Adrenal gland (tissue), 12 donors: ENCODE results near the gene FAM210A. TPM values are rescaled to one million over a fixed set of nuclear protein-coding genes. Genes with fewer than 3 reads are reported as not detected.
"Not testable (repeated sequence)": the region's sequence is repeated elsewhere in the genome, so short reads cannot be mapped to it uniquely, and the experiment has no call there.

Source experiments
- DNase-seq, 7 donors: peaks; one replicate each; pipeline ENCODE4 v3.0.0-alpha.2; 2019 to 2020
- H3K27ac ChIP-seq, 5 donors: fragments of 200-600 bp; sonication (generic) in 4 of 5; 1 replicate in 3 of 5; 2 replicates in 2 of 5; pipeline versions ENCODE4 v1.5.1 to v1.8.0; 2016 to 2020; ENCODE audit warnings: mild to moderate bottlenecking in 1 of 5
- H3K27me3 ChIP-seq: fragments of 200-600 bp; 2 replicates; pipeline ENCODE4 v1.8.0; 2021
- H3K36me3 ChIP-seq, 2 donors: fragments of 200-600 bp; replicated peaks in 1 of 2; 1 replicate in 1 of 2; 2 replicates in 1 of 2; pipeline versions ENCODE4 v1.5.1 to v1.8.0; 2018 to 2022
- H3K4me1 ChIP-seq, 2 donors: fragments of 200-600 bp; replicated peaks in 1 of 2; 1 replicate in 1 of 2; 2 replicates in 1 of 2; pipeline versions ENCODE4 v1.5.1 to v1.8.0; 2018 to 2021
- H3K4me3 ChIP-seq, 4 donors: fragments of 200-600 bp; sonication (generic) in 3 of 4; one replicate each; pipeline ENCODE4 v1.5.1; 2016 to 2018
- H3K9me3 ChIP-seq, 3 donors: fragments of 200-600 bp; sonication (generic) in 1 of 3; replicated peaks in 1 of 3; 1 replicate in 2 of 3; 2 replicates in 1 of 3; pipeline versions ENCODE4 v1.5.1 to v1.8.0; 2016 to 2021
- CTCF ChIP-seq, 6 experiments: fragments of 450-650 bp in 4 of 6; fragments of 200-600 bp in 2 of 6; sonication (generic) in 1 of 6; IDR thresholded peaks; 1 replicate in 5 of 6; 2 replicates in 1 of 6; pipeline versions ENCODE4 v1.5.1 to v1.8.0; 2016 to 2021; ENCODE audit warnings: antibody characterized with exemption in 6 of 6, mild to moderate bottlenecking in 2 of 6, moderate library complexity in 1 of 6
- POLR2A ChIP-seq, 2 donors: fragments of 450-650 bp; IDR thresholded peaks; one replicate each; pipeline ENCODE4 v1.6.1; 2017; ENCODE audit warnings: antibody characterized with exemption in 2 of 2, mild to moderate bottlenecking in 2 of 2, moderate library complexity in 1 of 2
- WGBS, 4 donors: extraction: QIAGEN DNeasy Blood & Tissue Kit in 2 of 4; methylation state at CpG; one replicate each; pipeline versions ENCODE4 v1.1.5 to v1.1.7; 2013 to 2017; 5-methylcytosine and 5-hydroxymethylcytosine counted together
- intact Hi-C, 2 donors: fragments of 100-400 bp; cut with DNase I; formaldehyde crosslinking; loops; one replicate each; pipeline versions ENCODE4 v1.14.1 to v1.15.0; 2022 to 2023
- polyA plus RNA-seq, 3 donors: library from polyadenylated mRNA; stranded (reverse); fragments of 200-250 nt in 2 of 3; fragments of 350-450 nt in 1 of 3; fragmentation: Illumina TruSeq in 1 of 3; extraction: RNeasy Lipid Tissue Mini Kit (QIAGEN cat#74804) in 1 of 3; gene quantifications; one replicate each; pipeline ENCODE4 v1.2.3, GENCODE V29; 2013 to 2014
- total RNA-seq, 9 donors: library from RNA; depleted of rRNA in 4 of 9; stranded (reverse); fragments of >200 nt in 4 of 9; fragments of 120-200 nt in 1 of 9; fragmentation: NEBNext Ultra II Directional in 1 of 9; extraction: Animal tissue kit (Norgen Biotek cat#: 25700) in 1 of 9; gene quantifications; one replicate each; pipeline versions ENCODE4 v1.1.0 to v1.2.4, GENCODE V29; 2013 to 2023
- donor health status: healthy with polysubstance abuse.
- donor health status: Bipolar disorder and iron deficiency.
- donor health status: DM: yes; HTN: yes; CAD: no.
- donor health status: DM: no; HTN: no; CAD: no.
- donor health status: DM: no; HTN: no; CAD: no.
- donor health status: DM: yes; HTN: yes; CAD: no.

Gene FAM210A
- total and polyA plus RNA-seq, 12 donors, result 3.4 to 29.5 (median 10.8) TPM

- 87 to 91% (median 90%) methylated on average over 19 to 21 of the region's 21 CpGs for WGBS, 4 donors
Observed at GRCh38 chr18:13688191-13689136, 37.9 kb downstream of the FAM210A start.

DNA sequence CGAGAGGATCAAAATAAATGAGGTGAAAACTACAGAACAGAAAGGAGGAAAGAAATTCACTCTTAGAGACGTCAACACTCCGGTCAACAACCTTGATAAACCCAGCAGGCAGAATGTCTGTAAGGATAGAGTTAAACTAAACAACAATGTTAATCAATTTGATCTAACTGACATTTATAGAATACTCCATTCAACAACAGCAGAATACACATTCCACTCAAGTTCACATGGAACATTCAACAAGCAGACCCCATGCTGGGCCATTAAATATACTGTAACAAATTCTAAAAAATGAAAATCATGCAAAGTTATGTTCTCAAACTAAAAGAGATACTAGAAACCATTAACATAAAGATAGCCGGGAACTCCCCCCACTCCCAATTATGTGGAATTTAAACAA, 41.8 kb downstream of the FAM210A start:
- H3K27me3 ChIP-seq, result no peaks in the 10 kb centered on the region
- TF ChIP-seq POLR2A (IDR thresholded peaks at IDR 0.05) (no peak), CTCF (IDR thresholded peaks at IDR 0.05) (no peak)
- 94 to 96% (median 95%) methylated on average over 4 of the region's 4 CpGs for WGBS, 4 donors
- no peaks in the 10 kb centered on the region for H3K36me3 ChIP-seq
- no peak for DNase-seq
- intact Hi-C loops, result no loop called here
- no peaks in the 10 kb centered on the region for H3K9me3 ChIP-seq
- no peak overlapping the region for H3K27ac ChIP-seq
- peaks cover 0 to 6% of the 10 kb centered on the region in 2 donors for H3K4me1 ChIP-seq
- H3K4me3 ChIP-seq, result no peak overlapping the region

More at GRCh38 chr18:13688191-13689136, 37.9 kb downstream of the FAM210A start:
- Histone ChIP-seq H3K27me3 (no peaks in the 10 kb centered on the region), H3K4me1 (peaks cover 0 to 6% of the 10 kb centered on the region in 2 donors), H3K27ac (no peak overlapping the region), H3K4me3 (no peak overlapping the region), H3K36me3 (no peaks in the 10 kb centered on the region), H3K9me3 (no peaks in the 10 kb centered on the region)
- no peak for TF ChIP-seq CTCF (IDR thresholded peaks at IDR 0.05)
- TF ChIP-seq POLR2A (IDR thresholded peaks at IDR 0.05), result no peak
- DNase-seq, result no peak
- intact Hi-C loops, result no loop called here

- no peak for DNase-seq
- intact Hi-C loops, result no loop called here
- Histone ChIP-seq H3K27ac (no peak overlapping the region), H3K4me3 (no peak overlapping the region), H3K36me3 (no peaks in the 10 kb centered on the region), H3K9me3 (no peaks in the 10 kb centered on the region), H3K27me3 (no peaks in the 10 kb centered on the region), H3K4me1 (peaks cover 0 to 6% of the 10 kb centered on the region in 2 donors)
- 94 to 97% (median 95%) methylated on average over 6 of the region's 6 CpGs for WGBS, 4 donors
- no peak for TF ChIP-seq POLR2A (IDR thresholded peaks at IDR 0.05)
- no peak for TF ChIP-seq CTCF (IDR thresholded peaks at IDR 0.05)
Observed at GRCh38 chr18:13681701-13682100, 44.7 kb downstream of the FAM210A start.

DNA sequence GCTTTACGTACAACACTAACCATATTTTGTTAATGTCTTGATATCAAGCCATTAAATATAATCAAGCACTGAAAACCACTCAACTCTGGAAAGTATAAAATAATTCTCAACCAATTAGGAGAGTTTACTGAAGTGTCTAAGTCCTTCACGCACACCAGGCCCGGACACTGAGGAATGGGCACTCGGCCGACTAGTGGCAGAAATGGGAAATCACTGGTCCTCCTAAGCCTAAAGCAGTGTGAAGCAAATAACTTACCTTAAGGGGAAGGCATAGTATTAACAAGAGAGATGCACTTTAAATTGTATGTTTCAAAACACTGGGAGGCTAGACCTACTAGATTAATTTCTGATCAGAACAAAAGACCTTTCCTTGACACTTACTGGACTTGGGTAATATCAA, 45.7 kb downstream of the FAM210A start:
- no peak for DNase-seq
- Histone ChIP-seq H3K36me3 (no peaks in the 10 kb centered on the region), H3K9me3 (no peaks in the 10 kb centered on the region), H3K27me3 (no peaks in the 10 kb centered on the region), H3K4me1 (no peaks in the 10 kb centered on the region), H3K27ac (no peak overlapping the region), H3K4me3 (no peak overlapping the region)
- 75 to 87% (median 85%) methylated on average over 5 of the region's 5 CpGs for WGBS, 4 donors
- intact Hi-C loops, result no loop called here
- TF ChIP-seq CTCF (IDR thresholded peaks at IDR 0.05) (peak in 3 of 6 experiments; percentile 38 to 44 (median 42)), POLR2A (IDR thresholded peaks at IDR 0.05) (no peak)

- H3K27me3 ChIP-seq, H3K9me3 ChIP-seq, H3K4me3 ChIP-seq, H3K27ac ChIP-seq, intact Hi-C loops, H3K4me1 ChIP-seq, DNase-seq, H3K36me3 ChIP-seq: not testable (repeated sequence)
- WGBS, 4 donors, result 95 to 99% (median 97%) methylated on average over 13 of the region's 13 CpGs
Observed at GRCh38 chr18:13677350-13677749, 49.0 kb downstream of the FAM210A start.
